ENCODE data around the gene SORCS3.

SORCS3 gene

GRCh38 chr10:104663076-104663475, 22.0 kb downstream of the SORCS3 start:
- Histone ChIP-seq H3K27me3 (replicated peaks; ENCODE audit: insufficient read depth, low read length) (no peaks in the 10 kb centered on the region), H3K4me2 (ENCODE audit: low read depth, low read length) (no peak overlapping the region), H3K9me2 (replicated peaks; ENCODE audit: insufficient read depth, low read length) (no peaks in the 10 kb centered on the region), H3K4me3 (ENCODE audit: low read length) (no peak overlapping the region), H2AFZ (ENCODE audit: low read length) (no peak overlapping the region), H4K20me1 (ENCODE audit: insufficient read depth, low read length) (no peaks in the 10 kb centered on the region), H3K36me3 (replicated peaks; ENCODE audit: insufficient read depth, low read length) (no peaks in the 10 kb centered on the region), H3K27ac (ENCODE audit: low read length) (no peak overlapping the region), H3K4me1 (ENCODE audit: low read length) (no peaks in the 10 kb centered on the region), H3F3A (ENCODE audit: insufficient read depth, low read length) (no peaks in the 10 kb centered on the region), H3K9me3 (replicated peaks; ENCODE audit: insufficient read depth, low read length) (no peaks in the 10 kb centered on the region), H3K9ac (ENCODE audit: low read length) (no peak overlapping the region), H3K79me2 (ENCODE audit: low read length) (no peaks in the 10 kb centered on the region)
- no peak for DNase-seq
- no peak for TF ChIP-seq CTCF (IDR thresholded peaks at IDR 0.05; ENCODE audit: low read length)
- no peak for TF ChIP-seq EZH2phosphoT487 (IDR thresholded peaks at IDR 0.05; ENCODE audit: low read length)
- TF ChIP-seq EZH2 (optimal IDR thresholded peaks at IDR 0.05; ENCODE audit: low read depth, low read length) = no peak

GRCh38 chr10:104663563-104663962, 22.5 kb downstream of the SORCS3 start:
- TF ChIP-seq EZH2 (optimal IDR thresholded peaks at IDR 0.05; ENCODE audit: low read depth, low read length) = no peak
- no peak for TF ChIP-seq EZH2phosphoT487 (IDR thresholded peaks at IDR 0.05; ENCODE audit: low read length)
- no peak for TF ChIP-seq CTCF (IDR thresholded peaks at IDR 0.05; ENCODE audit: low read length)
- Histone ChIP-seq H3K36me3 (replicated peaks; ENCODE audit: insufficient read depth, low read length) (no peaks in the 10 kb centered on the region), H2AFZ (ENCODE audit: low read length) (peak overlapping the region; percentile 30; the same call in 1 of the 2 replicates), H3K4me2 (ENCODE audit: low read depth, low read length) (peak overlapping the region; percentile 41; the same call in 1 of the 2 replicates), H3K27me3 (replicated peaks; ENCODE audit: insufficient read depth, low read length) (no peaks in the 10 kb centered on the region), H3F3A (ENCODE audit: insufficient read depth, low read length) (no peaks in the 10 kb centered on the region), H3K9ac (ENCODE audit: low read length) (no peak overlapping the region), H3K9me3 (replicated peaks; ENCODE audit: insufficient read depth, low read length) (no peaks in the 10 kb centered on the region), H3K79me2 (ENCODE audit: low read length) (no peaks in the 10 kb centered on the region), H4K20me1 (ENCODE audit: insufficient read depth, low read length) (no peaks in the 10 kb centered on the region), H3K27ac (ENCODE audit: low read length) (no peak overlapping the region), H3K4me3 (ENCODE audit: low read length) (no peak overlapping the region), H3K9me2 (replicated peaks; ENCODE audit: insufficient read depth, low read length) (no peaks in the 10 kb centered on the region), H3K4me1 (ENCODE audit: low read length) (no peaks in the 10 kb centered on the region)
- no peak for DNase-seq

- Histone ChIP-seq H3K4me2 (ENCODE audit: low read depth, low read length) (peak overlapping the region; percentile 41), H3F3A (ENCODE audit: insufficient read depth, low read length) (no peaks in the 10 kb centered on the region), H4K20me1 (ENCODE audit: insufficient read depth, low read length) (no peaks in the 10 kb centered on the region), H3K79me2 (ENCODE audit: low read length) (no peaks in the 10 kb centered on the region), H3K4me3 (ENCODE audit: low read length) (no peak overlapping the region), H3K9ac (ENCODE audit: low read length) (no peak overlapping the region; the same call in 1 of the 2 replicates), H3K4me1 (ENCODE audit: low read length) (no peaks in the 10 kb centered on the region), H3K9me2 (replicated peaks; ENCODE audit: insufficient read depth, low read length) (no peaks in the 10 kb centered on the region), H3K27ac (ENCODE audit: low read length) (no peak overlapping the region), H3K36me3 (replicated peaks; ENCODE audit: insufficient read depth, low read length) (no peaks in the 10 kb centered on the region), H3K9me3 (replicated peaks; ENCODE audit: insufficient read depth, low read length) (no peaks in the 10 kb centered on the region), H2AFZ (ENCODE audit: low read length) (peak overlapping the region; percentile 30), H3K27me3 (replicated peaks; ENCODE audit: insufficient read depth, low read length) (no peaks in the 10 kb centered on the region)
- DNase-seq = peak; percentile 11
- TF ChIP-seq EZH2 (optimal IDR thresholded peaks at IDR 0.05; ENCODE audit: low read depth, low read length) (no peak), CTCF (IDR thresholded peaks at IDR 0.05; ENCODE audit: low read length) (no peak), EZH2phosphoT487 (IDR thresholded peaks at IDR 0.05; ENCODE audit: low read length) (no peak)
Observed at GRCh38 chr10:104664205-104664604, 23.1 kb downstream of the SORCS3 start.

All from MM.1S (cell line).